Esophagus muscularis mucosa (tissue), 3 donors: Measurements from ENCODE around the gene BCAS3.

ENCODE experiments used
- CTCF ChIP-seq, 3 experiments: fragments of 200-600 bp in 2 of 3; fragments of 450-650 bp in 1 of 3; sonication (generic) in 2 of 3; IDR thresholded peaks; one replicate each; pipeline ENCODE4 v1.5.1; 2017 to 2019; ENCODE audit warnings: antibody characterized with exemption in 3 of 3, mild to moderate bottlenecking in 2 of 3, moderate library complexity in 1 of 3
- POLR2A ChIP-seq: fragments of 450-650 bp; IDR thresholded peaks from one replicate; pipeline ENCODE4 v1.6.1; 2017; ENCODE audit warnings: antibody characterized with exemption, moderate library complexity, mild to moderate bottlenecking, low read depth
- POLR2AphosphoS5 ChIP-seq, 2 donors: sonication (generic); formaldehyde crosslinking; IDR thresholded peaks; one replicate each; pipeline ENCODE4 v1.6.1; 2017; ENCODE audit warnings: antibody characterized with exemption in 2 of 2

- peak; percentile 92 to 94 for TF ChIP-seq POLR2AphosphoS5 (IDR thresholded peaks at IDR 0.05)
- peak in 1 of 3 experiments; percentile 22 for TF ChIP-seq CTCF (IDR thresholded peaks at IDR 0.05)
- peak; percentile 58 for TF ChIP-seq POLR2A
Observed at GRCh38 chr17:60677308-60678117, at the start of gene BCAS3.
